ENCODE measurements around the gene XRRA1. TPM values are rescaled to one million over a fixed set of nuclear protein-coding genes. Genes with fewer than 3 reads are reported as not detected.
"Not testable (repeated sequence)": the region's sequence is repeated elsewhere in the genome, so short reads cannot be mapped to it uniquely, and the experiment has no call there.

XRRA1 gene
- total and polyA plus RNA-seq, 12 donors = 3.1 to 50.2 (median 12.2) TPM

DNA sequence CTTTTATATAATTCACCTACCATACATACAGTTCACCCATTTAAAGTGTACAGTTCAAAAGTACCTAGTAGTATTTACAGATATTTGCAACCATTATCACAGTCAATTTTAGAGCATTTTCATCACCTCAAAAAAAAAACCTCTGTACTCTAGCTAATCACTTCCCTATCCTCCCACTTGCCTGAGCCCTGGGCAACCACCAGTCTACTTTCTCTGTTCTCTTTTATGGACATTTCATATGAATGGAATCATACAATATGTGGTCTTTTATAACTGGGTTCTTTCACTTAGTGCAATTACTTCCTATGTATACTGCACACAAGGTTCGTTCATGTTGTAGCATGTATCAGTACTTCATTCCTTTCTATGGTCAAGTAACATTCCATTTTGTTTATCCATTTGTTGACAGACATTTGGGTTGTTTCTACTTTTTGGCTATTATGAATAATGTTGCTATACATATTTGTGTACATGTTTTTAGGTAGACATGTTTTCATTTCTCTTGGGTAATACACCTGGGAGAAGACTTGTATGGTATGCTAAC lies 22.0 kb upstream of the XRRA1 start:
- Histone ChIP-seq H3K27ac (no peak overlapping the region), H3K4me3 (no peak overlapping the region), H3K9me3 (replicated peaks in 1 of 3) (no peaks in the 10 kb centered on the region), H3K27me3 (no peaks in the 10 kb centered on the region), H3K4me1 (replicated peaks in 1 of 2) (no peaks in the 10 kb centered on the region), H3K36me3 (replicated peaks in 1 of 2) (peaks cover 0 to 22% of the 10 kb centered on the region in 2 donors)
- intact Hi-C loops (cut with DNase I) = no loop called here
- DNase-seq = no peak
- 86 to 90% (median 89%) methylated on average over 1 of the region's 1 CpG for WGBS, 4 donors
- TF ChIP-seq POLR2A (IDR thresholded peaks at IDR 0.05) (no peak), CTCF (IDR thresholded peaks at IDR 0.05) (no peak)

DNA sequence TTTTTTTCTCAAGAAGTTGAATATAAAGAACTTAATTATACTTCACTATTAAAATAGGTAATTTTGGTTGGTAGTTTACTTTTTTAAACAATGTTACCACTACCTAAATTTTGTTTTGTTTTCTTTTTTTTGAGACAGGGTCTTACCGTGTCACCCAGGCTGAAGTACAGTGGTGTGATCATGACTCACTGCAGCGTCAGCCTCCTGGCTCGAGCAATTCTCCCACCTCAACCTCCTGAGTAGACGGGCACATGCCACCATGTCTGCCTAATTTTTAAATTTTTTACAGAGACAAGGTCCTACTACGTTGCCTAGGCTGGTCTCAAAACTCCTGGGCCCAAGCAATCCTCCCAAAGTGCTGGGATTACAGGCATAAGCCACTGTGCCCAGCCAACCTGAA lies 17.8 kb upstream of the XRRA1 start:
- Histone ChIP-seq H3K27me3 (no peaks in the 10 kb centered on the region), H3K4me1 (replicated peaks in 1 of 2) (peaks cover 0 to 23% of the 10 kb centered on the region in 2 donors), H3K4me3 (no peak overlapping the region), H3K27ac (peak overlapping the region in 1 of 5 donors; percentile 10), H3K9me3 (replicated peaks in 1 of 3) (no peaks in the 10 kb centered on the region), H3K36me3 (replicated peaks in 1 of 2) (peaks cover 0 to 11% of the 10 kb centered on the region in 2 donors)
- intact Hi-C loops (cut with DNase I) = no loop called here
- 68 to 80% (median 74%) methylated on average over 5 of the region's 5 CpGs for WGBS, 4 donors
- DNase-seq = peak in 1 of 7 donors; percentile 34
- TF ChIP-seq CTCF (IDR thresholded peaks at IDR 0.05) (no peak), POLR2A (IDR thresholded peaks at IDR 0.05) (no peak)

- DNase-seq; H3K27ac ChIP-seq; H3K9me3 ChIP-seq (replicated peaks in 1 of 3); H3K36me3 ChIP-seq (replicated peaks in 1 of 2); intact Hi-C loops (cut with DNase I); H3K4me3 ChIP-seq; H3K27me3 ChIP-seq: not testable (repeated sequence)
- WGBS, 4 donors = 93 to 98% (median 95%) methylated on average over 6 of the region's 6 CpGs
- peaks cover 0 to 70% of the 10 kb centered on the region in 2 donors for H3K4me1 ChIP-seq (replicated peaks in 1 of 2)
Observed at GRCh38 chr11:74960128-74960527, 11.2 kb upstream of the XRRA1 start.

DNA sequence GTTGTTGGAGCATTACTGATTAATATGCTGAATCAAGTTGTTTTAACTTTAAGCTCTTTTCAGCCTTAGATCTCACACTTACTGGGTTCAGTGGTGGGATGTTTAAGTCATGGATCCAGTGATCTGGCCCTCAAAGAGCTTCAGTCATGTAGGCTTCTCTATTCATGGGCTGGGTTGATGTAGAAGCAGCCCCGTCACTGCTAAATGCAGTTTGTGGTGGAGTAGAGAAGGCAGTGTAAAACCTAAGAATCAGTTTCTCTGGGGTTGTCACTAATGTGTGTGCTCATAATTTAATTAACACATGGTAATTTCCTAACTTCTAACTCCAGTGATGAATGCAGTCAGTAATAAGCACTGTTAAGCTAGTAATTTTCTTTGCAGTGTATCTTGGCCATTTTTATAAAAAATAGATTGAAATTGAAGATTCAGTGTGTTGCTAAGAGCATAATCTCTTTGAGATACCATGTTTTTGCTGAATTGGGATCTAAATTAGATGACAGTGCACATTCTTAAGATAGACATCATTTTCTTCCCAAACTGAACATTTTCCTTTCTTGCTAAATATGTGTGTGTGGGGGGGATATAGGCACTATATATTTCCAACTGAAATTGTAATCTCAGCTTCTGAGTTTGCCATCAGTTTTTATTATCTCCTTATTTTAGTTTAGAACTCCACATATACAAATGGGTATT lies 9.2 kb upstream of the XRRA1 start:
- H3K9me3 ChIP-seq (replicated peaks in 1 of 3) = no peaks in the 10 kb centered on the region
- no peak for TF ChIP-seq POLR2A (IDR thresholded peaks at IDR 0.05)
- no peak for TF ChIP-seq CTCF (IDR thresholded peaks at IDR 0.05)
- intact Hi-C loops (cut with DNase I) = no loop called here
- H3K4me3 ChIP-seq = no peak overlapping the region
- 86 to 98% (median 94%) methylated on average over 1 of the region's 1 CpG for WGBS, 4 donors
- H3K4me1 ChIP-seq (replicated peaks in 1 of 2) = peaks cover 3 to 71% of the 10 kb centered on the region in 2 donors
- no peaks in the 10 kb centered on the region for H3K27me3 ChIP-seq
- H3K36me3 ChIP-seq (replicated peaks in 1 of 2) = no peaks in the 10 kb centered on the region
- H3K27ac ChIP-seq = no peak overlapping the region
- DNase-seq = no peak
